NCI-H226 (cell line): ENCODE data around the gene ATF7.
"Not testable (repeated sequence)": the region's sequence is repeated elsewhere in the genome, so short reads cannot be mapped to it uniquely, and the experiment has no call there.

Source experiments
- DNase-seq: peaks from one replicate; pipeline ENCODE4 v3.0.0-alpha.2; 2015

The ATF7 gene

GRCh38 chr12:53564278-53564677, 61.9 kb downstream of the ATF7 start:
- no peak for DNase-seq

GRCh38 chr12:53563452-53564028, 62.6 kb downstream of the ATF7 start:
- no peak for DNase-seq

DNA sequence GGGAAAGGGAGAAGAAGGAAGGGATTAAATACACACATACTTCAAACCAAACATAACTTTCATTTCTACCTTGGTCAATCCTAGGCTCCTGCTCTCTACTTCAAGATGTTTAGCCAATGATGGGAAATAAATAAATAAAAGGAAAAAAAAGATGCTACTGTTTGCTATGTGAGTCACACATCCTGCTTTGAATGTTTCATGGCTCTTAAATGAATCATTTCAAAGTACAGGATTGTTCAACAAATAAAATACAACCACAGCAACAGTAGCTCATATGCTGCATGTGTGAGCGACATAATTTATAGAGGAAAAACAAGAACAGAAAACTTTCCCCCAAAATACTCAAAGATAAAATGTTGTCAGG, 64.6 kb downstream of the ATF7 start:
- peak; percentile 91 for DNase-seq

- peak; percentile 29 for DNase-seq
These were observed 65.1 kb downstream of the ATF7 start for GRCh38 chr12:53560912-53561589.

GRCh38 chr12:53560351-53560750, 65.8 kb downstream of the ATF7 start:
- no peak for DNase-seq

DNA sequence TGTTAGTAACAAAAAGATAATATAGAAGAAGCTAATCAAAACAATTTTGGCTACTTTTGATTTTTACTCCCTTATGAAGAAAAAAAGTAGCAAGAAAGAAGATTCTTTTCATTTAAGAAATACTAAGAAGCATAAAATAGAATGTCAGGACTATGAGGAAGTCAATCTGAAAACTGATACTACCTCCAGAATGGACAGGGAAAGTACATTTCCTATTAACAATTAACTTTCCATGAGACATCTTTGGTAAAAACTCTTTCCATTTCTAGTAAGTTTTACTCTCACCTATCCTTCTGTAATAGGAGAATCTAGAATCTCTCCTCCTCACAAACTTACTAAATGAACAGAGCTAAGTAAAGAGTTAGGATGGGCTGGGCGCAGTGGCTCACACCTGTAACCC, 67.6 kb downstream of the ATF7 start:
- no peak for DNase-seq

DNA sequence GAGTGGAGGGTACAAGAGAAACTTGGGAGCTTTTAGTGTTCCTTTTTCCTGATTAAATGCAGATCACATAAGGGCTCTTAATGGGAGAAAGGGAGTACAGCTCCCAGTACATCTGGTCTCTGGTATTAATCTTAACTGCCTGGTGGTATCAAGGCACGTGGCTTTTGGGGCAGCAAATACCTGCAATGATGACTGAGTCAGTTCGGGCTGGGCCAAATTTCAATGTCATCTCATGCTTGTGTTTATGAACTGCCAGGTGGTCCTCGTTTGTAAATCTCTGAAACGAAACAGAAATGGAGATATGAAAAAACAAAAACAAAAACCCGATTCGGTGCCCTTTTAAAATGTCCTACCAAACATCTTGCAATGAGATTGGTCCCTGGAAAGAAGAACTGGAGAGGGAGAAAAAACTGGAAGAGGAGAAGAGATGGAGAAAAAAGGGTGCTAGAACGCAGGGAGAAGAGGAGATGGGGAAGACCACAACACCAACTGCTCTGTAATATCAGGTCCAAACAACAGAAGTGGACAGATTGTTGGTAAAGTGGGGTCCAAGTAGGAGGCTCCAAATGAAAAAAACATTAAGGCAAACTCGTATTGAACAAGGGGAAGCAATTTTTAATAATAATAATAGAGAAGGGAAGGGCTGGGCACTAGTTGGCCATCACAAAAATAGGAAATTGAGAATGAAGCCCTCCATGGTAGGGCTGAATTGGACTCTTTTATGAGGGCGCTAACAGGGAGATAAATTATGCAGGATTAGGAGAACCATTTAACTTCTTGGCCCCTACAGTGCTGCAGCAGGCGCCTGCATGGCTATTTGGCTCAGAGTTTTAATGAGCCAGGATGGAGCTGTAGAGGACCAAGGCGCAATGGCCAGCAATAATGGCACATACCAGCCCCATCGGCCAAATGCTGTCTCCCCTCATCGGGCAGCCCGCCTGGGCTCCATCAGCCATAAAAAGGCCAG, 73.5 kb downstream of the ATF7 start:
- DNase-seq = no peak

GRCh38 chr12:53551889-53552291, 74.3 kb downstream of the ATF7 start:
- no peak for DNase-seq

- DNase-seq = no peak
These were observed 75.6 kb downstream of the ATF7 start for GRCh38 chr12:53550595-53550994.

DNA sequence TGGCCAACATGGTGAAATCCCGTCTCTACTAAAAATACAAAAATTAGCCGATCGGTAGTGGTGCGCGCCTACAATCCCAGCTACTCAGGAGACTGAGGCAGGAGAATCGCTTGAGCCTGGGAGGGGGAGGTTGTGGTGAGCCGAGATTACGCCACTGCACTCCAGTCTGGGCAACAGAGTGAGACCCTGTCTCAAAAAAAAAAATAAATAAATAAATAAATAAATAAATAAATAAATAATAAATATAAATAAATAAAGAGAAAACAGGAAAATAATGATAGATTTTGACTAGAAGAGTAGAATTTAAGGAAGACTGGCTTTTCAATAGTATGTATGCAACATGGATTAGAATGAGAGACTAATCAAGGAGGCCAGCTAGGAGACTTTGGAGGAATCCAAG, 76.1 kb downstream of the ATF7 start:
- not testable (repeated sequence) for DNase-seq

GRCh38 chr12:53548354-53548753, 77.8 kb downstream of the ATF7 start:
- DNase-seq = not testable (repeated sequence)

- DNase-seq = peak; percentile 35
These were observed 82.6 kb downstream of the ATF7 start for GRCh38 chr12:53543539-53543938.

- no peak for DNase-seq
These were observed 86.7 kb downstream of the ATF7 start for GRCh38 chr12:53539526-53539925.

GRCh38 chr12:53538209-53538689, 87.9 kb downstream of the ATF7 start:
- DNase-seq = no peak

DNA sequence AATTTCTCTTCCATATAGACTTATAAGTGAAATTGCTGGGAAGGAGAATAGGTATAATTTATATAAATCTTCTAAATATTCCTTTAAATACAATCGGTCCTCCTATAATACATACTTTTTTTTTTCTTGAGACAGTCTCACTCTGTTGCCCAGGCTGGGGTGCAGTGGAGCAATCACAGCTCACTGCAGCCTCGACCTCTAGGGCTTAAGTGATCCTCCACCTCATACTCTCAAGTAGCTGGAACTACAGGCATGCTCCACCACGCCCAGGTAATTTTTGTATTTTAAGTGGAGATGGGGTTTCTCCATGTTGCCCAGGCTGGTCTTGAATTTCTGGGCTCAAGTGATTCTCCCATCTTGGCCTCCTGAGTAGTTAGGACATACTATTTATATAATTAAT, 89.2 kb downstream of the ATF7 start:
- DNase-seq = no peak

- no peak for DNase-seq
These were observed 92.7 kb downstream of the ATF7 start for GRCh38 chr12:53533471-53533870.

GRCh38 chr12:53532524-53533445, 93.4 kb downstream of the ATF7 start:
- DNase-seq = no peak

GRCh38 chr12:53532021-53532420, 94.2 kb downstream of the ATF7 start:
- no peak for DNase-seq

- peak; percentile 60 for DNase-seq
These were observed 95.3 kb downstream of the ATF7 start for GRCh38 chr12:53530920-53531319.

- no peak for DNase-seq
These were observed 96.1 kb downstream of the ATF7 start for GRCh38 chr12:53530061-53530460.

DNA sequence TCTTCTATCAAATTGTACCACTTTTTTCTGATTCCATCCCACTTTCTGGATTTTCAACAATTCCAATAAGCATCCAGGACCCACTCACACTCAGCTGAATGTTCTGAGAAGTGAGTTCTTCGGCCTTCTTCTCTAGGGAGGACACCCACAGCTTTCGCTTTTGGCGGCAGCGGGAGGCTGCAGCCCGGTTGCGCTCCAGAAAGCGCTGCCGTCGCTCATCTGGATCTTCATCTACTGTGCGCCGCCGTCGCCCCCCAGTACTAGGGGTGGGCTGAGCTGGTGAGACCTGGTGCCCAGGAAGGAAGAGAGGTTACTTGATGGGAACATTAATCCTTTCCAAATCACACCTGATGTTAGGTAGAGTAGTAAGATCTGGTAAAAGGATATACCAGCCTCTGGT, 101.7 kb downstream of the ATF7 start:
- no peak for DNase-seq

GRCh38 chr12:53523131-53523530, 103.1 kb downstream of the ATF7 start:
- DNase-seq = no peak

GRCh38 chr12:53518381-53518780, 107.8 kb downstream of the ATF7 start:
- peak; percentile 34 for DNase-seq
